BE2C (cell line): ENCODE data around the gene JARID2.

Experiments
- DNase-seq: peaks from one replicate; pipeline ENCODE4 v3.0.0-alpha.2; 2020
- H3K27me3 ChIP-seq: fragments of 250-450 bp; sonication (Bioruptor Pico); 2 replicates; pipeline ENCODE4 v1.5.1; 2020; ENCODE audit warnings: mild to moderate bottlenecking
- H3K36me3 ChIP-seq: fragments of 250-450 bp; sonication (Bioruptor Pico); 2 replicates; pipeline ENCODE4 v1.5.1; 2020; ENCODE audit warnings: mild to moderate bottlenecking
- H3K4me1 ChIP-seq: fragments of 250-450 bp; sonication (Bioruptor Pico); 2 replicates; pipeline ENCODE4 v1.5.1; 2020
- H3K4me3 ChIP-seq: 2 replicates; pipeline ENCODE4 v1.5.1; 2011; ENCODE audit warnings: low read depth, low read length
- H3K9me3 ChIP-seq: fragments of 250-450 bp; sonication (Bioruptor Pico); 2 replicates; pipeline ENCODE4 v1.5.1; 2020
- CTCF ChIP-seq: IDR thresholded peaks from 2 replicates; pipeline ENCODE4 v1.5.1; 2012; ENCODE audit warnings: mild to moderate bottlenecking, low read depth, low read length

JARID2 gene

GRCh38 chr6:15213838-15214400 is 31.9 kb upstream of the JARID2 start:
- Histone ChIP-seq H3K9me3 (no peaks in the 10 kb centered on the region), H3K4me3 (no peak overlapping the region), H3K36me3 (no peaks in the 10 kb centered on the region), H3K4me1 (no peaks in the 10 kb centered on the region), H3K27me3 (no peaks in the 10 kb centered on the region)
- no peak for TF ChIP-seq CTCF
- no peak for DNase-seq

- H3K4me3 ChIP-seq = no peak overlapping the region
- H3K9me3 ChIP-seq = no peaks in the 10 kb centered on the region
- TF ChIP-seq CTCF = no peak
- no peaks in the 10 kb centered on the region for H3K27me3 ChIP-seq
- no peaks in the 10 kb centered on the region for H3K36me3 ChIP-seq
- no peaks in the 10 kb centered on the region; the same call in 1 of the 2 replicates for H3K4me1 ChIP-seq
- no peak for DNase-seq
Measured at GRCh38 chr6:15218401-15218800, 27.5 kb upstream of the JARID2 start.

- DNase-seq = no peak
- Histone ChIP-seq H3K4me3 (no peak overlapping the region), H3K4me1 (no peaks in the 10 kb centered on the region; the same call in 1 of the 2 replicates), H3K27me3 (no peaks in the 10 kb centered on the region), H3K36me3 (no peaks in the 10 kb centered on the region), H3K9me3 (no peaks in the 10 kb centered on the region)
- no peak for TF ChIP-seq CTCF
Measured at GRCh38 chr6:15220062-15220461, 25.8 kb upstream of the JARID2 start.

GRCh38 chr6:15227827-15228318 is 18.0 kb upstream of the JARID2 start:
- TF ChIP-seq CTCF = no peak
- no peaks in the 10 kb centered on the region for H3K27me3 ChIP-seq
- H3K4me1 ChIP-seq = no peaks in the 10 kb centered on the region
- H3K4me3 ChIP-seq = no peak overlapping the region
- no peaks in the 10 kb centered on the region for H3K9me3 ChIP-seq
- no peaks in the 10 kb centered on the region for H3K36me3 ChIP-seq
- no peak for DNase-seq

- Histone ChIP-seq H3K4me3 (no peak overlapping the region), H3K27me3 (no peaks in the 10 kb centered on the region), H3K9me3 (no peaks in the 10 kb centered on the region), H3K36me3 (no peaks in the 10 kb centered on the region), H3K4me1 (no peaks in the 10 kb centered on the region)
- no peak for DNase-seq
- no peak for TF ChIP-seq CTCF
Measured at GRCh38 chr6:15230827-15231226, 15.0 kb upstream of the JARID2 start.

- no peaks in the 10 kb centered on the region for H3K27me3 ChIP-seq
- H3K36me3 ChIP-seq = no peaks in the 10 kb centered on the region
- no peaks in the 10 kb centered on the region for H3K4me1 ChIP-seq
- H3K9me3 ChIP-seq = no peaks in the 10 kb centered on the region
- no peak overlapping the region for H3K4me3 ChIP-seq
- no peak for TF ChIP-seq CTCF
- DNase-seq = no peak
Measured at GRCh38 chr6:15232836-15233510, 12.9 kb upstream of the JARID2 start.
